Stimulated activated CD4-positive, alpha-beta T cell treated with anti-CD3 and anti-CD28 coated beads, TNF-alpha, amount 100 ng/mL, for 24 hours (primary cell): ENCODE data around the gene HLA-DQB1.
"Not testable (repeated sequence)": the region's sequence is repeated elsewhere in the genome, so short reads cannot be mapped to it uniquely, and the experiment has no call there.

Experiments
- DNase-seq, 3 experiments: peaks; one replicate each; pipeline ENCODE4 v3.0.0-alpha.2; 2020; ENCODE audit warnings: low read depth in 3 of 3

The HLA-DQB1 gene

GRCh38 chr6:32666420-32667300 is at the start of gene HLA-DQB1:
Gene HLA-DQB1 (minus strand): TSS chr6:32666657. CDS start chr6:32666607, 50 bp downstream.
- DNase-seq = peak in 2 of 3 experiments; percentile 13 to 22

GRCh38 chr6:32713241-32713640 is 46.8 kb upstream of the HLA-DQB1 start:
- DNase-seq = no peak

GRCh38 chr6:32709625-32710024 is 43.2 kb upstream of the HLA-DQB1 start:
- DNase-seq = no peak

GRCh38 chr6:32705164-32705563 is 38.7 kb upstream of the HLA-DQB1 start:
- DNase-seq = not testable (repeated sequence)

GRCh38 chr6:32703347-32703746 is 36.9 kb upstream of the HLA-DQB1 start:
- no peak for DNase-seq

GRCh38 chr6:32700391-32701040 is 34.1 kb upstream of the HLA-DQB1 start:
- no peak for DNase-seq

GRCh38 chr6:32697031-32697430 is 30.6 kb upstream of the HLA-DQB1 start:
- DNase-seq = no peak

GRCh38 chr6:32692019-32692418 is 25.6 kb upstream of the HLA-DQB1 start:
- DNase-seq = peak in 2 of 3 experiments; percentile 28 to 30

- no peak for DNase-seq
Measured at GRCh38 chr6:32689531-32690501, 23.4 kb upstream of the HLA-DQB1 start.

GRCh38 chr6:32685603-32686002 is 19.1 kb upstream of the HLA-DQB1 start:
- DNase-seq = no peak

GRCh38 chr6:32684246-32684645 is 17.8 kb upstream of the HLA-DQB1 start:
- DNase-seq = no peak

- DNase-seq = no peak
Measured at GRCh38 chr6:32680055-32680454, 13.6 kb upstream of the HLA-DQB1 start.

GRCh38 chr6:32679492-32679891 is 13.0 kb upstream of the HLA-DQB1 start:
- no peak for DNase-seq

GRCh38 chr6:32674123-32674522 is 7.7 kb upstream of the HLA-DQB1 start:
- DNase-seq = not testable (repeated sequence)

GRCh38 chr6:32671908-32672307 is 5.5 kb upstream of the HLA-DQB1 start:
- DNase-seq = not testable (repeated sequence)

- DNase-seq = no peak
Measured at GRCh38 chr6:32669893-32670292, 3.4 kb upstream of the HLA-DQB1 start.

GRCh38 chr6:32669240-32669639 is 2.8 kb upstream of the HLA-DQB1 start:
- DNase-seq = no peak

GRCh38 chr6:32668226-32668747 is 1.8 kb upstream of the HLA-DQB1 start:
- DNase-seq = peak in 2 of 3 experiments; percentile 24 to 26

- no peak for DNase-seq
Measured at GRCh38 chr6:32665661-32666060, 796 bp downstream of the HLA-DQB1 start.

- peak in 1 of 3 experiments; percentile 42 for DNase-seq
Measured at GRCh38 chr6:32664827-32665362, 1.6 kb downstream of the HLA-DQB1 start.

GRCh38 chr6:32664354-32664753 is 2.1 kb downstream of the HLA-DQB1 start:
- no peak for DNase-seq
